ENCODE data around the gene KCND1.

The KCND1 gene

DNA sequence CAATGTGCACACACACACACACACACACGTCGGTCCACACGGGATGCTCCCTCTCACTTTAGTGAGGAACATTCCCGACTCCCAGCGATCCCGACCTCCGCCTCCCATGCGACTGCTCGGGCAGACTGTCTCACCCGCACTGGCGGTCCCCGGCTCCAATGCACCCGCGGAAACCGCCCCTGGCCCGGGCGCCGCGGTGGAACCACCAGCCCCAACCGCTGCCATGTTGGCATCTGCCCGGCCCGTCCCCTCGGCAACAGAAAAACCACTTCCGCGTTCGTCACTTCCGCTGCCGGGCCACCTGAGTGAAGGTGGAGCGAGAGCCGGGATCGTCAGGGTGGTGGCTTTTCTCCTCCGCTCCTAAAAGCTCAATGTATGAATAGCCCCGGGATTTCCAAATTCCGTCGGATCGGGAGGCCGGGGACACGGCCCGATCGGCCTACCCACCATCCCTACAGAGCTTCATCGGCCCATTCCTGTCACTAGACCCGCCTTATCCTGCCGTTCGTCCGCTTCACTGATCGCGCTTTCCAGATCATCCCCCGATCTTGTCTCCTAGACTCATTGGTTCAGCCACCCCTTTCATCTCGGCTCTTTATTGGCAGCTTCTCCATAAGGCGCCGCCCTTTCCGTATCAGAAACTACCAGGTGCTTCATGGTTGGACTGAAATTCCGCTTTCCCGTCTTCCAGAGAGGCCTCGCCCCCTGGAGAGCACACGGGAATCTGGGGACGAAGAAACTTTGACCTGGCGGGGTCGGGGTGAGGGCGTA, 60.0 kb downstream of the KCND1 start, which contains the start of gene SLC35A2:
Gene SLC35A2, minus strand, starts transcription at position 235 of the 771 bp plus-strand sequence. Its CDS starts 10 bp downstream, at position 225.
- DNase-seq (ENCODE audit: low spot score) = peak; percentile 89
